Iris pigment epithelial cell (primary cell): Measurements from ENCODE around the gene MTIF3.

ENCODE experiments used
- DNase-seq: peaks from one replicate; pipeline ENCODE4 v3.0.0-alpha.2; 2011; ENCODE audit warnings: low read depth

Gene MTIF3

DNA sequence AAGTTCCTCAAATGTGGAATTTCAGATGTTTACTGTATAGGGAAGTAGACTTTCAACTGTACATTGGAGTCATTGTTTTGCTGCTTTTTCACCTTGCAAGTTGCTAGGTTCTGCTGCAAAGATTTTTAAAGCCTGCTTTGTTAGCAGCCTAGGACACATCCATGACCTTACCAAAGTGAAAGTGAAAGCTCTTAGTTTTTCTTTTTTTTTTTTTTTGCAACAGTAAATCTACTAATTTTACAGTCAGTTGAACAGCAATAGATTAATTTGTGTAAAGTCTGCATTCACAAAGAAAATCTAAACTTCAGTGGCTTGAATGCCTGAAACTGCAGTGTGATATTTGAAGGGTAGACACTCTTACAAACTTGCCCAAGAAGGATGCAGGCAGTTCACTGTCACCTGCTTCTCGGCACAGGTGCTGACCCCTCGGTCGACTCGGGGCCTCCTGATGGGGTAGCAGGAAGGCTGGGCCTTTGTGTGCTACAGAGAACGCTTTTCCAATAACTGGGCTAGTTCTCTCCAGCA is 5.0 kb upstream of the MTIF3 start:
- no peak for DNase-seq

GRCh38 chr13:27450921-27451471 is 632 bp upstream of the MTIF3 start:
- peak; percentile 47 for DNase-seq

DNA sequence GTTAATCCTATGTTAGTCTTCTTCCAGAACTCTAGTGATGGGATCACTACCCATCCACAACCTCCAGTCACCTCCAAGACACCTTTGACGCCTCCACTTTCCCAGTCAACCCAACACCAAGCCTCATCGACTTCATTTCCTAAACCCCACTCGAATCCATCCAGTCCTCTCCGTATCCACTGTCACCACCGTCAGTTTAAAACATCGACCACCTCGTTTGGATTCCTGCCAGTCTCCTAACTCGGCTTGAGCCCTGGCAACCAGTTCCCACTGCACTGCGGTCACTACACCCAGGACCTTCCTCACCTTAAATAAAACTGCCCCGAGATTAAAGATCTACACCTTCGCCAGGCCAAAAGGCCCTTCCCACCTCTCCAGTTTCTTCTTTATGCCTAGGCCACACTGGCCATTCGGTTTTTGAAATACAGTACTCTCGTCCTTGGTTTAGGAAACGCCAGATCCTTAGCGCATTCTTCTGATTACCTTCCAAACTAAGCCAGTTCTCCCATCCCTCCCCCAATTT is 1.2 kb downstream of the MTIF3 start:
- no peak for DNase-seq

GRCh38 chr13:27448308-27448707 is 2.1 kb downstream of the MTIF3 start:
- no peak for DNase-seq

- DNase-seq = no peak
These were observed 3.3 kb downstream of the MTIF3 start for GRCh38 chr13:27446986-27447583.

- no peak for DNase-seq
These were observed 7.6 kb downstream of the MTIF3 start for GRCh38 chr13:27442797-27443196.

GRCh38 chr13:27442071-27442647 is 8.2 kb downstream of the MTIF3 start:
- DNase-seq = no peak

DNA sequence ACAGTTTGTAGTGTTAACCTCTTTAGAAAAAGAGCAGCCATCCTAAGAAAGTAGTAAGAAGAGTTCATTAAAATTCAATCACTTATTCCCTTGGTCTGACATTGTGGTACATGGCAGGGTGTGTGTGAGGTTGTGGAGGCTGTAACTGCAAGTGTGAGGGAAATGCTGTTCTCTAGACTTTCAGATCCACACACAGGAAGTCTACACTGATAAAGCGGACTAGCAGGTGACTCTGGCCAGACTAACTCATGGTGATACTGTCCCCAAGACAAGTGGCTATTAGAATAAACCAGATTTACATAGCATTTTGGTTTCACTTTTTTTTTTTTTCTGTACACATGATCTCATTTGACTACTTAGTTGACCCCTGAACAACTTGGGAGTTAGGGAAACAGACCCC is 10.0 kb downstream of the MTIF3 start:
- no peak for DNase-seq

GRCh38 chr13:27437126-27437525 is 13.2 kb downstream of the MTIF3 start:
- no peak for DNase-seq

DNA sequence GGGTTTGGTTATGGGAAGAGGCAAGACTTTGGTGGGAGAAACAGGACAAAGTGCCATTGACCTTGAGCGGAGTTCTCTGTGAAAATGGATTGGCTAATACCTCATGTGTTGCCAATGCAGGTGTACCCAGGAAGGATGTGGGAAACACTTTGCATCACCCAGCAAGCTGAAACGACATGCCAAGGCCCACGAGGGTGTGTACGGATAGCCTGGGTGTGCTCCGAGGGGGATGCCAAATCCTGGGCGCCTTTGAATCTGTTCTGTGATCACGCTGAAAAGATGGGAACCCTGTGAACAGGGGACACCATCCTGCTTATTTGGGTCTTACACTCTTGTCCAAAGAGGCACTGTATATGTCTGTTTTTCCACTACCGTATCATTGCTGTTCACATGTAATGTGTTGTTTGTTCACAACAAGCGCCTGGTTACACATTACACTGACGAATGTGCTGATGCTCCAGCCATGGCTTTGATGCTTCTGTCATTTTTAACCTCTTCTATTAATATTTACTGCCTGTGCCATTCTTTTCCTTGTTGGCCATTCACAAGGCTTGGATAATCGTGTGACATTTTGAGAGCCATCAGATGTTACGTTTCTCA is 17.7 kb downstream of the MTIF3 start:
- DNase-seq = no peak

DNA sequence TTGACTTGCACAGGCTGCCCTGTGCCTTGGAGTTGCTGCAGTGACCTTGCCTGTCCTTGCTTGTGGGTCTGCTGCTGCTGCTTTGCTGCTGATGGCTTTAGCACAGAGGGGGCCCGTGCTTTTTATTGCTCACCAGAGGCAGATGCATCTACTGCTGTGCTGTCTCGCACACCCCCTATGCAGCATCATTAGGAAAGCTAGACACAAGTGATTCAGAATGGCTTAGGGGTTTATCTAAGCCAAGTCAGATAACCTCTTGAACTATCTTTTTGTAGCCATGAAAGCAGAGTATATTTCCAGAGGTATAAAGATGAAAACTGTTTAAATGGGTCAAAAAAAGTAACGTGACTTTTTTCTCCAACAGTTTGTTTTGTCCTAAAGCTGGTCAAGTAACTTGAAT is 18.2 kb downstream of the MTIF3 start:
- no peak for DNase-seq

DNA sequence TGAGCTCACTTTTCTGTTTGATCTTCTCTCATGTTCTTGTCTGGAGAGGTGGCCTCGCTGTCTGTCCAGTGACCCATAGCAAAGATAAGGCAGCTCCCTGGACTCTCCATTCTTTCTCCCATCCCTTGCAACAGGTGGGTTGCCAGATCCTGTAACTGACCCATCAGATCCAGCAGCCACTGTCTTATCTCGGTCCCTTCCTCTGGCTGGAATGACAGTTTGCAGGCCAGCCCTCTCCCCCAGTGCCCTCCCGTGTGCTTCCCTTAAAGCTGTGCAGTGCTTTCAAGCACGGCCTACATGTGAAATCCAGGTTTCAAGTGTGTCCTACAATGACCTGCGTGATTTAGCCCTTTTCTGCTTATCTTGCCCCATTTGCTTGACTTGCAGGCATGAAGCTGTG is 22.2 kb downstream of the MTIF3 start:
- no peak for DNase-seq

- DNase-seq = no peak
These were observed 22.7 kb downstream of the MTIF3 start for GRCh38 chr13:27427641-27428040.

DNA sequence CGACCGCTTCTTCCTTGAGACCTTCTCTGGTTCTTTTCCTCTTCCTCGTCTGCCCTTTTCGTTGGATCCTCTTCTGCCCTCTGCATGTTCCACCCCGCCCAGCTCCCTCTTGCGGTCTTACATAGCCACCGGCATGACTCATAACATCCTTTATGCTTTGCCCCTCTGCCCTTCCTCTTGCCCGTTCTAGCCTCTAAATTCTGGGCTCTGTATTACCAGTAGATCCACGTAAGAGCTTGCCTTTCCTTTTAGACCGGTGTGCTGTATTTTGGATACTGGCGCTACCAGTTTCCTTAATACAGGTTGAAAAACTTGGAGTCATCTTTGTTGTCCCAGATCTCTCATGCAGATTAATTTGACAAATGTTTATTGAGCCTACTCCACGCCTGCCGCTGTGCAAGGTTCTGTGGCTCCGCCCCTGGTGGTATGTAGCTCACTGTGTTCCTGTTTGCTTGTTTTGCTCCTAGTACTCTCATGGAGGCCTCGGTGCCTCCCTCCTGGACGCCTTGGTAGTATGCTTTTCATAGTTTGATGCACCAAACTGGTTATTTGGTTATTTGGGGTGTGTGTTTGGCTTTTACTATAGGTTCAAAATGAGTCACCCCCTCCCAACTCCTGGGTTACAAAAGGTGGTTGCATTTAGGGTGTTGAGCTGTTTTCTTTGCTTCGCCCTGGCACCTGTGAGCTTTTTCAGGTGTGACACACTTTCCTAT is 24.3 kb downstream of the MTIF3 start:
- DNase-seq = peak; percentile 87

- no peak for DNase-seq
These were observed 25.0 kb downstream of the MTIF3 start for GRCh38 chr13:27425158-27425917.

- peak; percentile 83 for DNase-seq
These were observed 25.9 kb downstream of the MTIF3 start, which contains the start of gene GTF3A for GRCh38 chr13:27424246-27425157. Gene GTF3A (plus strand): TSS chr13:27424619.

DNA sequence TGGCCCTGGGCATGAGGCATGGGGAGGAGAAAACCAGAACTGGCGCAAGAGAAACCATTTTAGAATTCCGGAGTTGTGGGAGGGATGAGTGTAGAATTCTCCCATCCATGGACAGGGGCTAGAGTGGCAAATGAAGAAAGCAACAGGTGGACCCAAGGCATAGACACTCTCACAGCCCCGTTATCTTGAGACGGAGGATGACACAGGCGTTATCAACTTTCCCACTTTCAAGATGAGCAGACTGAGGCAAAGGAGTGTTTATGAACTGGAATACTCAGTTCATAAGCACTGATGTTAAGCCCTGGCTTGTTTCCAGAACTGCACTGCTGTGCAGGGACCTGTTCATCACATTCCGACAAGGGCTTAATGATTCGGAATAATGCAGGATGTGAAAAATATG is 27.0 kb downstream of the MTIF3 start:
- no peak for DNase-seq

DNA sequence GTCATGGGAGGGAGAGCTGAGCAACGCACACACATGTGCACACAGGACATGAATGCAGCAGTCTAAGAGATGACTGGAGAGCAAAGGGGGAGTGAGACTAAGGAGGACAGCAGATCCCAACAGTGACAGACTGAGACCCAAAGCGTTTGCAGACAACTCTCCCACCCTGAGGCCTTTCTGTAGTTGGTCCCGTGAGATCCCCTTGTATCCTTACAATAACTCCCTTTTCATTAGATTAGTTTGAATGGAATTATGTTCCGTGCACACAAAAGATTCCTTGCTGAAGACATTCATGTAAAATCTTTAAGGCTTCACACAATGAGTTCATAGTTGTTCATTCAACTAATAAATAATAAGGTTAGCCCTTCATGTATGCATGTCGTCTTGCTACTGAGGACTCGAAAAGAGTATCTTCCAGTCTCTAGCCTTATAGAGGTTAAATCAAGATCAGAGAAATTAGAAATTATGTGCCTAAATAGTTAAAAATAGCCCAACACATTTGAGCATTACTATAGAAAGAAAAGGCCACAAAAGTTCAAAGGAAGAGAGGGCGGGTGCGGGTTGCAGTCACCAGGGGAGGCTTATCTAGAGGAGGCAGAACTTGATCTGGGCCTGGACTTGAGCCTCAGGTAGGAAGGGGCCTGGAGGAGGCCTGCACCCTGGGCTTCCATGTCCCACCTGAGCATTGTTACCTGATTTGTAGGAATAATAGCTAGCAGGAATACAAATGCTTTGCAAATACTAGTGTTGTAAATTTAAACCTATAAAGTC is 29.1 kb downstream of the MTIF3 start:
- DNase-seq = no peak

DNA sequence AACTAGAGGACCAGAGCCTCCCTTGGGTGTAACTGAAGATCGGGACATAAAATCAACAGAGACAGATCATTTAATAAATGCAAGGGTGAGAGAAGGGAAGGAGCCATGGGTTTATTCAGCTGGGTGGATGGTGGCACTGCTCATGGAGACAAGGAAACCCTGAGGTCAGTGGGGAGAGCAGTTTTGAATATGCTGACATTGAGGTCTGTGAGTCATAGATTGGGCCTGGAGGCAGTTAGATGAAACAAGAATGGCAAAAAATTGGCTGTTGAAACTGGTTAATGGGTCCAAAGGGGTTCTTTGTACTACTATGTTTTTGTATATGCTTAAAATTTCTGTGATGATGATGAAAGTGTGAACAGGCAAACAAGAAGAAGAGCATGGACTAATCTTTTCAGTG is 31.0 kb downstream of the MTIF3 start:
- peak; percentile 15 for DNase-seq

DNA sequence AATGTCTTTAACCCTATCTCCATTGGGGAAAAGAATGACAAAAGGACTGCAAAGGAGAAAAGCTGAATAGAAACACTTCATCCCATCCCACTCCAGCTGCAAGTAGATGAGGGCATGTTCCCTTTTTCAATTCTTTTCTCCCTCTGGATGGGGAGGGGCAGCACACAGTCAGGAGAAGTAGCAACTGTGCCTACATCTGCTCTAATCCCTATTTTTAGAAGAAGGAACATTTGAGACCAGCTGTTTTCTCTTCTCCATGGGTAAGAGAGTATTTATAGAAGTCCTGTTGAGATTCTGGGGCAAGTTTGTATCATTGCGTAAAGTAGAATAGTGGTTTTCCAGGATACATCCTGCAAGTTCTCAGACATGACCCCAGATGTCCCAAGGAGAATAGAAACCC is 35.2 kb downstream of the MTIF3 start:
- no peak for DNase-seq
